SK-N-MC (cell line): Measurements from ENCODE around the gene PERP.
"Not testable (repeated sequence)": the region's sequence is repeated elsewhere in the genome, so short reads cannot be mapped to it uniquely, and the experiment has no call there.

Source experiments
- DNase-seq: peaks from one replicate; pipeline ENCODE4 v3.0.0-alpha.2; 2011; ENCODE audit warnings: low read depth, low spot score
- H3K27ac ChIP-seq: fragments of 200-600 bp; sonication (generic); 2 replicates; pipeline ENCODE4 v1.5.1; 2016; ENCODE audit warnings: mixed run types
- H3K36me3 ChIP-seq: fragments of 200-600 bp; sonication (generic); 2 replicates; pipeline ENCODE4 v1.6.1; 2017; ENCODE audit warnings: antibody characterized with exemption, low read length, mixed read lengths; ENCODE audit not compliant: insufficient read depth
- H3K4me3 ChIP-seq: fragments of 200-600 bp; sonication (generic); 2 replicates; pipeline ENCODE4 v1.5.1; 2016
- H3K9ac ChIP-seq: fragments of 200-600 bp; sonication (generic); 2 replicates; pipeline ENCODE4 v1.8.0; 2017; ENCODE audit warnings: mixed run types, mixed read lengths; ENCODE audit not compliant: insufficient read length
- H3K9me3 ChIP-seq: fragments of 200-600 bp; sonication (generic); 2 replicates; pipeline ENCODE4 v1.6.1; 2017; ENCODE audit warnings: low read depth, mild to moderate bottlenecking, antibody characterized with exemption, low read length, moderate library complexity, mixed read lengths
- EZH2 ChIP-seq: fragments of 200-600 bp; sonication (generic); IDR thresholded peaks from one replicate; pipeline ENCODE4 v1.6.1; 2017; ENCODE audit warnings: antibody characterized with exemption
- FOXP2 ChIP-seq: optimal IDR thresholded peaks from 2 replicates; pipeline ENCODE3; 2011; ENCODE audit warnings: mild to moderate bottlenecking, moderate library complexity; ENCODE audit not compliant: insufficient read depth; ENCODE audit errors: extremely low read length, control extremely low read depth
- POLR2AphosphoS5 ChIP-seq: IDR thresholded peaks from 2 replicates; pipeline ENCODE4 v1.6.1; 2012; ENCODE audit warnings: mild to moderate bottlenecking, low read depth, low read length, borderline replicate concordance

The PERP gene

GRCh38 chr6:138084904-138085838 lies 22.0 kb downstream of the PERP start:
- Histone ChIP-seq H3K36me3 (no peaks in the 10 kb centered on the region), H3K4me3 (no peak overlapping the region), H3K9me3 (no peaks in the 10 kb centered on the region), H3K9ac (no peak overlapping the region), H3K27ac (no peak overlapping the region)
- DNase-seq, result no peak
- no peak for TF ChIP-seq POLR2AphosphoS5
- TF ChIP-seq FOXP2, result no peak
- TF ChIP-seq EZH2, result no peak

GRCh38 chr6:138082232-138082631 lies 25.0 kb downstream of the PERP start:
- H3K27ac ChIP-seq, result no peak overlapping the region
- no peaks in the 10 kb centered on the region for H3K9me3 ChIP-seq
- DNase-seq, result no peak
- no peak overlapping the region for H3K9ac ChIP-seq
- no peak for TF ChIP-seq FOXP2
- no peak for TF ChIP-seq POLR2AphosphoS5
- no peak for TF ChIP-seq EZH2
- no peak overlapping the region for H3K4me3 ChIP-seq
- H3K36me3 ChIP-seq, result no peaks in the 10 kb centered on the region

- not testable (repeated sequence) for H3K4me3 ChIP-seq, H3K27ac ChIP-seq, H3K9me3 ChIP-seq, H3K36me3 ChIP-seq, DNase-seq, H3K9ac ChIP-seq
These were observed 27.7 kb downstream of the PERP start for GRCh38 chr6:138079556-138079955.

GRCh38 chr6:138078491-138078890 lies 28.7 kb downstream of the PERP start:
- DNase-seq, result no peak
- no peak for TF ChIP-seq FOXP2
- TF ChIP-seq EZH2, result no peak
- TF ChIP-seq POLR2AphosphoS5, result no peak
- no peak overlapping the region for H3K4me3 ChIP-seq
- no peaks in the 10 kb centered on the region for H3K9me3 ChIP-seq
- H3K9ac ChIP-seq, result no peak overlapping the region
- no peak overlapping the region for H3K27ac ChIP-seq
- H3K36me3 ChIP-seq, result no peaks in the 10 kb centered on the region

- Histone ChIP-seq H3K4me3 (no peak overlapping the region), H3K9ac (no peak overlapping the region), H3K36me3 (no peaks in the 10 kb centered on the region), H3K9me3 (no peaks in the 10 kb centered on the region), H3K27ac (no peak overlapping the region)
- no peak for DNase-seq
- no peak for TF ChIP-seq EZH2
- TF ChIP-seq FOXP2, result no peak
- no peak for TF ChIP-seq POLR2AphosphoS5
These were observed 34.0 kb downstream of the PERP start for GRCh38 chr6:138073264-138073663.

- no peak for TF ChIP-seq POLR2AphosphoS5
- Histone ChIP-seq H3K36me3 (no peaks in the 10 kb centered on the region), H3K4me3 (no peak overlapping the region), H3K9ac (no peak overlapping the region), H3K9me3 (no peaks in the 10 kb centered on the region), H3K27ac (no peak overlapping the region)
- no peak for DNase-seq
These were observed 43.5 kb downstream of the PERP start for GRCh38 chr6:138063726-138064125.

- TF ChIP-seq FOXP2 (no peak), EZH2 (no peak)
- no peak overlapping the region for H3K9ac ChIP-seq
- no peaks in the 10 kb centered on the region for H3K36me3 ChIP-seq
- DNase-seq, result no peak
- no peak overlapping the region for H3K27ac ChIP-seq
- no peaks in the 10 kb centered on the region for H3K9me3 ChIP-seq
- no peak overlapping the region for H3K4me3 ChIP-seq
These were observed 52.2 kb downstream of the PERP start for GRCh38 chr6:138054982-138055381.

GRCh38 chr6:138052783-138053182 lies 54.4 kb downstream of the PERP start:
- DNase-seq, result no peak
- Histone ChIP-seq H3K4me3 (no peak overlapping the region), H3K36me3 (no peaks in the 10 kb centered on the region), H3K9ac (no peak overlapping the region), H3K27ac (no peak overlapping the region), H3K9me3 (no peaks in the 10 kb centered on the region)
- no peak for TF ChIP-seq FOXP2
- no peak for TF ChIP-seq EZH2
- TF ChIP-seq POLR2AphosphoS5, result no peak

- no peak for DNase-seq
- H3K9me3 ChIP-seq, result no peaks in the 10 kb centered on the region
- H3K36me3 ChIP-seq, result no peaks in the 10 kb centered on the region
- TF ChIP-seq FOXP2 (no peak), POLR2AphosphoS5 (no peak), EZH2 (no peak)
- no peak overlapping the region for H3K4me3 ChIP-seq
- H3K27ac ChIP-seq, result no peak overlapping the region
- H3K9ac ChIP-seq, result no peak overlapping the region
These were observed 62.2 kb downstream of the PERP start for GRCh38 chr6:138044972-138045371.
